RWPE2 (cell line): Measurements from ENCODE around the gene ATP6V1E1.

Experiments
- ATAC-seq: fragments of 200-7000 bp; cut with Tn5 transposase; 3 replicates; pipeline ENCODE4 v1.9.1; 2021; ENCODE audit warnings: low read depth
- DNase-seq: peaks from one replicate; pipeline ENCODE4 v3.0.0-alpha.2; 2020; ENCODE audit warnings: low spot score
- H3K27ac ChIP-seq: fragments of 450-650 bp; 2 replicates; pipeline ENCODE4 v1.5.1; 2017; ENCODE audit warnings: mild to moderate bottlenecking; ENCODE audit not compliant: poor library complexity, severe bottlenecking
- H3K27me3 ChIP-seq: fragments of 250-450 bp; sonication (Bioruptor Pico); 2 replicates; pipeline ENCODE4 v1.5.1; 2021; ENCODE audit warnings: mild to moderate bottlenecking, moderate library complexity; ENCODE audit not compliant: insufficient read depth, poor library complexity, severe bottlenecking
- H3K36me3 ChIP-seq: fragments of 250-450 bp; sonication (Bioruptor Pico); 2 replicates; pipeline ENCODE4 v1.5.1; 2020; ENCODE audit warnings: low read depth, mild to moderate bottlenecking, moderate library complexity
- H3K4me1 ChIP-seq: fragments of 250-450 bp; sonication (Bioruptor Pico); 2 replicates; pipeline ENCODE4 v1.5.1; 2021; ENCODE audit warnings: mild to moderate bottlenecking, moderate library complexity; ENCODE audit not compliant: insufficient read depth, poor library complexity, severe bottlenecking
- H3K4me3 ChIP-seq: fragments of 250-450 bp; sonication (Bioruptor Pico); 2 replicates; pipeline ENCODE4 v1.5.1; 2021; ENCODE audit warnings: mild to moderate bottlenecking, moderate library complexity; ENCODE audit not compliant: severe bottlenecking
- H3K9me3 ChIP-seq: fragments of 250-450 bp; sonication (Bioruptor Pico); 2 replicates; pipeline ENCODE4 v1.5.1; 2021; ENCODE audit warnings: mild to moderate bottlenecking, moderate library complexity; ENCODE audit not compliant: severe bottlenecking
- CTCF ChIP-seq: fragments of 450-650 bp; IDR thresholded peaks from one replicate; pipeline ENCODE4 v1.5.1; 2017; ENCODE audit warnings: mild to moderate bottlenecking, moderate library complexity; ENCODE audit not compliant: poor library complexity, severe bottlenecking

The ATP6V1E1 gene

GRCh38 chr22:17665854-17666253, 37.3 kb upstream of the ATP6V1E1 start:
- Histone ChIP-seq H3K4me1 (no peaks in the 10 kb centered on the region), H3K27me3 (no peaks in the 10 kb centered on the region), H3K9me3 (no peaks in the 10 kb centered on the region), H3K4me3 (no peak overlapping the region), H3K27ac (no peak overlapping the region), H3K36me3 (peaks cover 57% of the 10 kb centered on the region)
- DNase-seq = no peak
- no peak for TF ChIP-seq CTCF
- no peak for ATAC-seq

- Histone ChIP-seq H3K36me3 (peaks cover 58% of the 10 kb centered on the region), H3K4me1 (no peaks in the 10 kb centered on the region), H3K9me3 (no peaks in the 10 kb centered on the region), H3K27me3 (no peaks in the 10 kb centered on the region), H3K4me3 (no peak overlapping the region), H3K27ac (no peak overlapping the region)
- ATAC-seq (no peak), DNase-seq (no peak)
- no peak for TF ChIP-seq CTCF
Observed at GRCh38 chr22:17665248-17665647, 36.7 kb upstream of the ATP6V1E1 start.

GRCh38 chr22:17664414-17665055, 36.0 kb upstream of the ATP6V1E1 start:
- no peak overlapping the region for H3K4me3 ChIP-seq
- DNase-seq (no peak), ATAC-seq (no peak)
- H3K36me3 ChIP-seq = peaks cover 65% of the 10 kb centered on the region
- no peak overlapping the region for H3K27ac ChIP-seq
- H3K9me3 ChIP-seq = no peaks in the 10 kb centered on the region
- no peaks in the 10 kb centered on the region for H3K4me1 ChIP-seq
- no peaks in the 10 kb centered on the region for H3K27me3 ChIP-seq
- no peak for TF ChIP-seq CTCF

GRCh38 chr22:17656870-17657395, 28.4 kb upstream of the ATP6V1E1 start:
- H3K27ac ChIP-seq = no peak overlapping the region
- no peaks in the 10 kb centered on the region for H3K4me1 ChIP-seq
- no peaks in the 10 kb centered on the region for H3K9me3 ChIP-seq
- ATAC-seq (no peak), DNase-seq (no peak)
- no peak overlapping the region for H3K4me3 ChIP-seq
- peaks cover 65% of the 10 kb centered on the region for H3K36me3 ChIP-seq
- H3K27me3 ChIP-seq = no peaks in the 10 kb centered on the region
- no peak for TF ChIP-seq CTCF

- DNase-seq (no peak), ATAC-seq (no peak)
- H3K27me3 ChIP-seq = no peaks in the 10 kb centered on the region
- no peak overlapping the region for H3K4me3 ChIP-seq
- no peaks in the 10 kb centered on the region for H3K4me1 ChIP-seq
- no peak for TF ChIP-seq CTCF
- H3K27ac ChIP-seq = no peak overlapping the region
- no peaks in the 10 kb centered on the region for H3K9me3 ChIP-seq
- peaks cover 50% of the 10 kb centered on the region for H3K36me3 ChIP-seq
Observed at GRCh38 chr22:17655289-17655688, 26.7 kb upstream of the ATP6V1E1 start.
